Naive thymus-derived CD4-positive, alpha-beta T cell (primary cell): Measurements from ENCODE around the gene NT5C1A. TPM values are rescaled to one million over a fixed set of nuclear protein-coding genes. Genes with fewer than 3 reads are reported as not detected.

Experiments used
- ATAC-seq: fragments of 150-1000 bp; cut with Tn5 transposase; 2 replicates; pipeline ENCODE4 v1.10.0; 2021; ENCODE audit warnings: mild to moderate bottlenecking, moderate library complexity
- CTCF ChIA-PET: fragments of 350-600 bp; sonication (Branson Sonifier 250); formaldehyde crosslinking; loops from one replicate; lab custom pipeline; 2021; ENCODE audit warnings: antibody characterized with exemption; lab: Charles Lee
- POLR2A ChIA-PET: fragments of 350-600 bp; sonication (Branson Sonifier 250); formaldehyde crosslinking; loops from one replicate; lab custom pipeline; 2021; ENCODE audit warnings: antibody characterized with exemption, inconsistent platforms; lab: Charles Lee
- DNase-seq, 9 donors: peaks; one replicate each; pipeline versions ENCODE4 v3.0.0 to v3.0.0-alpha.2; 2020 to 2022; ENCODE audit warnings: mixed read lengths in 1 of 9
- H3K27ac ChIP-seq: one replicate; pipeline ENCODE4 v1.7.0; 2013; ENCODE audit warnings: mild to moderate bottlenecking, low read depth, low read length, moderate library complexity
- H3K27me3 ChIP-seq, 2 donors: one replicate each; pipeline ENCODE4 v1.7.0; 2013; ENCODE audit warnings: low read length in 2 of 2, mild to moderate bottlenecking in 2 of 2, moderate library complexity in 2 of 2; ENCODE audit not compliant: control insufficient read depth in 2 of 2, insufficient read depth in 2 of 2
- H3K36me3 ChIP-seq, 3 experiments: 1 replicate in 2 of 3; 2 replicates in 1 of 3; pipeline ENCODE4 v1.7.0; 2013; ENCODE audit warnings: low read length in 3 of 3, mild to moderate bottlenecking in 3 of 3, moderate library complexity in 1 of 3; ENCODE audit not compliant: insufficient read depth in 3 of 3, control insufficient read depth in 2 of 3
- H3K4me1 ChIP-seq, 2 donors: one replicate each; pipeline ENCODE4 v1.7.0; 2013; ENCODE audit warnings: low read length in 2 of 2, mild to moderate bottlenecking in 2 of 2, moderate library complexity in 1 of 2; ENCODE audit not compliant: control insufficient read depth in 2 of 2, insufficient read depth in 2 of 2
- H3K4me3 ChIP-seq: 2 replicates; pipeline ENCODE4 v1.7.0; 2013; ENCODE audit warnings: mild to moderate bottlenecking, low read length
- H3K9me3 ChIP-seq, 3 experiments: 1 replicate in 2 of 3; 2 replicates in 1 of 3; pipeline ENCODE4 v1.7.0; 2013; ENCODE audit warnings: low read length in 3 of 3; ENCODE audit not compliant: control insufficient read depth in 2 of 3
- H3K27ac Mint-ChIP-seq, 9 donors: one replicate each; pipeline ENCODE4 v1.8.0; 2020 to 2022; ENCODE audit warnings: mixed read lengths in 9 of 9, mild to moderate bottlenecking in 8 of 9, moderate library complexity in 5 of 9, inconsistent platforms in 2 of 9
- H3K27me3 Mint-ChIP-seq, 5 donors: one replicate each; pipeline ENCODE4 v1.8.0; 2021 to 2022; ENCODE audit warnings: mixed read lengths in 5 of 5, mild to moderate bottlenecking in 1 of 5
- H3K36me3 Mint-ChIP-seq, 5 donors: one replicate each; pipeline ENCODE4 v1.8.0; 2020 to 2022; ENCODE audit warnings: mixed read lengths in 5 of 5, mild to moderate bottlenecking in 3 of 5, inconsistent platforms in 1 of 5
- H3K4me1 Mint-ChIP-seq, 7 donors: one replicate each; pipeline ENCODE4 v1.8.0; 2020 to 2022; ENCODE audit warnings: mixed read lengths in 7 of 7, mild to moderate bottlenecking in 3 of 7, inconsistent platforms in 1 of 7
- H3K4me3 Mint-ChIP-seq, 10 donors: one replicate each; pipeline ENCODE4 v1.8.0; 2020 to 2022; ENCODE audit warnings: mild to moderate bottlenecking in 10 of 10, mixed read lengths in 10 of 10, moderate library complexity in 6 of 10, inconsistent platforms in 2 of 10
- H3K9me3 Mint-ChIP-seq, 11 donors: one replicate each; pipeline ENCODE4 v1.8.0; 2020 to 2022; ENCODE audit warnings: mixed read lengths in 11 of 11, mild to moderate bottlenecking in 4 of 11, inconsistent platforms in 1 of 11, moderate library complexity in 1 of 11
- intact Hi-C, 2 donors: fragments of 100-400 bp; cut with micrococcal nuclease; formaldehyde crosslinking; loops; one replicate each; pipeline ENCODE4 v1.15.1; 2023
- polyA plus RNA-seq, 2 donors: library from polyadenylated mRNA; unstranded; fragments of 300-500 nt; fragmentation: Illumina TruSeq; gene quantifications; one replicate each; pipeline ENCODE4 v1.2.3, GENCODE V29; 2021
- total RNA-seq, 6 experiments: library from RNA in 5 of 6; stranded (reverse) in 5 of 6; gene quantifications; 1 replicate in 5 of 6; 2 replicates in 1 of 6; pipeline ENCODE4 v1.2.3 and lab custom pipeline; 2021 to 2026

The NT5C1A gene
- total and polyA plus RNA-seq, 7 experiments from 2014 or later: 0.37 to 0.92 (median 0.65) TPM; not detected in 4

GRCh38 chr1:39711966-39712340 is 40.0 kb upstream of the NT5C1A start:
- no peak for ATAC-seq
- H3K27ac Mint-ChIP-seq: no peak overlapping the region
- Histone ChIP-seq H3K27me3 (no peaks in the 10 kb centered on the region), H3K4me3 (no peak overlapping the region), H3K4me1 (no peaks in the 10 kb centered on the region), H3K9me3 (no peaks in the 10 kb centered on the region), H3K36me3 (no peaks in the 10 kb centered on the region), H3K27ac (no peak overlapping the region)
- intact Hi-C loops: no loop called here
- CTCF ChIA-PET: interaction anchor here (0.8 to 3.3 kb wide), 2 partner anchors 14 to 39 kb away, joined by 6 to 26 read pairs; partner anchors contain the start of gene NT5C1A
- H3K27me3 Mint-ChIP-seq: peaks cover 5 to 41% (median 22%) of the 10 kb centered on the region in 5 donors
- H3K4me3 Mint-ChIP-seq: no peak overlapping the region
- POLR2A ChIA-PET: interaction anchor here (1.1 to 1.4 kb wide), 2 partner anchors 39 to 106 kb away, joined by 3 read pairs; no protein-coding TSS in a partner anchor
- no peaks in the 10 kb centered on the region for H3K36me3 Mint-ChIP-seq
- DNase-seq: no peak
- H3K4me1 Mint-ChIP-seq: no peaks in the 10 kb centered on the region
- H3K9me3 Mint-ChIP-seq: peaks cover 0 to 3% (median 0%) of the 10 kb centered on the region in 11 donors

- Histone ChIP-seq H3K27me3 (no peaks in the 10 kb centered on the region), H3K4me1 (no peaks in the 10 kb centered on the region), H3K27ac (no peak overlapping the region), H3K4me3 (no peak overlapping the region), H3K36me3 (no peaks in the 10 kb centered on the region), H3K9me3 (no peaks in the 10 kb centered on the region)
- Mint-ChIP-seq H3K4me3 (no peak overlapping the region), H3K4me1 (no peaks in the 10 kb centered on the region), H3K27ac (no peak overlapping the region), H3K27me3 (peaks cover 5 to 35% (median 16%) of the 10 kb centered on the region in 5 donors), H3K9me3 (peaks cover 0 to 3% (median 0%) of the 10 kb centered on the region in 11 donors), H3K36me3 (no peaks in the 10 kb centered on the region)
- CTCF ChIA-PET: interaction anchor here (0.7 kb wide), 1 partner anchor 302 kb away, joined by 3 read pairs; no protein-coding TSS in a partner anchor
- POLR2A ChIA-PET: interaction anchor here (1.3 to 1.4 kb wide), 2 partner anchors 20 to 38 kb away, joined by 3 read pairs; partner anchors contain the start of gene HPCAL4
- ATAC-seq (no peak), DNase-seq (no peak)
- intact Hi-C loops: no loop called here
Observed at GRCh38 chr1:39711104-39711965, 39.4 kb upstream of the NT5C1A start.

GRCh38 chr1:39707506-39707905 is 35.6 kb upstream of the NT5C1A start:
- H3K27me3 Mint-ChIP-seq: peaks cover 0 to 21% (median 13%) of the 10 kb centered on the region in 5 donors
- Histone ChIP-seq H3K27ac (no peak overlapping the region), H3K36me3 (no peaks in the 10 kb centered on the region), H3K4me3 (no peak overlapping the region), H3K4me1 (no peaks in the 10 kb centered on the region), H3K27me3 (no peaks in the 10 kb centered on the region), H3K9me3 (no peaks in the 10 kb centered on the region)
- no peak for DNase-seq
- H3K4me3 Mint-ChIP-seq: no peak overlapping the region
- no peaks in the 10 kb centered on the region for H3K4me1 Mint-ChIP-seq
- intact Hi-C loops: no loop called here
- no peak for ATAC-seq
- H3K27ac Mint-ChIP-seq: no peak overlapping the region
- ChIA-PET CTCF (no interaction called here), POLR2A (no interaction called here)
- H3K36me3 Mint-ChIP-seq: no peaks in the 10 kb centered on the region
- H3K9me3 Mint-ChIP-seq: peaks cover 0 to 3% (median 0%) of the 10 kb centered on the region in 11 donors

GRCh38 chr1:39704757-39705156 is 32.9 kb upstream of the NT5C1A start:
- H3K27me3 Mint-ChIP-seq: peaks cover 0 to 31% (median 16%) of the 10 kb centered on the region in 5 donors
- no peak overlapping the region for H3K4me3 Mint-ChIP-seq
- ATAC-seq: no peak
- H3K36me3 ChIP-seq: no peaks in the 10 kb centered on the region
- CTCF ChIA-PET: interaction anchor here (1.3 kb wide), 1 partner anchor 10 kb away, joined by 4 read pairs; no protein-coding TSS in a partner anchor
- H3K9me3 ChIP-seq: no peaks in the 10 kb centered on the region
- H3K27me3 ChIP-seq: no peaks in the 10 kb centered on the region
- no peaks in the 10 kb centered on the region for H3K36me3 Mint-ChIP-seq
- POLR2A ChIA-PET: no interaction called here
- no peak overlapping the region for H3K4me3 ChIP-seq
- peaks cover 0 to 3% (median 0%) of the 10 kb centered on the region in 11 donors for H3K9me3 Mint-ChIP-seq
- H3K4me1 ChIP-seq: no peaks in the 10 kb centered on the region
- no peak overlapping the region for H3K27ac ChIP-seq
- no peak overlapping the region for H3K27ac Mint-ChIP-seq
- no peaks in the 10 kb centered on the region for H3K4me1 Mint-ChIP-seq
- intact Hi-C loops: no loop called here
- no peak for DNase-seq

GRCh38 chr1:39701049-39701439 is 29.1 kb upstream of the NT5C1A start:
- Mint-ChIP-seq H3K36me3 (no peaks in the 10 kb centered on the region), H3K4me1 (no peaks in the 10 kb centered on the region)
- POLR2A ChIA-PET: interaction anchor here (0.8 to 1.2 kb wide), 2 partner anchors 23 to 29 kb away, joined by 3 to 4 read pairs; no protein-coding TSS in a partner anchor

GRCh38 chr1:39700348-39700747 is 28.4 kb upstream of the NT5C1A start:
- CTCF ChIA-PET: interaction anchor here (1.7 kb wide), 1 partner anchor 27 kb away, joined by 3 read pairs; no protein-coding TSS in a partner anchor
- no peak overlapping the region for H3K4me3 Mint-ChIP-seq
- H3K27me3 ChIP-seq: no peaks in the 10 kb centered on the region

More at GRCh38 chr1:39701049-39701439, 29.1 kb upstream of the NT5C1A start:
- Mint-ChIP-seq H3K27ac (no peak overlapping the region), H3K9me3 (no peaks in the 10 kb centered on the region), H3K4me3 (no peak overlapping the region), H3K27me3 (peaks cover 0 to 46% (median 14%) of the 10 kb centered on the region in 5 donors)
- H3K27ac ChIP-seq: no peak overlapping the region
- ATAC-seq: no peak
- no peaks in the 10 kb centered on the region for H3K36me3 ChIP-seq
- no peaks in the 10 kb centered on the region for H3K9me3 ChIP-seq
- H3K4me3 ChIP-seq: no peak overlapping the region
- CTCF ChIA-PET: interaction anchor here (0.6 to 1.7 kb wide), 3 partner anchors 21 to 114 kb away, joined by 3 to 5 read pairs (median 3); no protein-coding TSS in a partner anchor
- DNase-seq: no peak
- intact Hi-C loops: no loop called here
- H3K27me3 ChIP-seq: no peaks in the 10 kb centered on the region
- H3K4me1 ChIP-seq: no peaks in the 10 kb centered on the region

More at GRCh38 chr1:39700348-39700747, 28.4 kb upstream of the NT5C1A start:
- no peak overlapping the region for H3K27ac ChIP-seq
- Mint-ChIP-seq H3K4me1 (peaks cover 0 to 3% (median 0%) of the 10 kb centered on the region in 7 donors), H3K9me3 (no peaks in the 10 kb centered on the region), H3K36me3 (no peaks in the 10 kb centered on the region), H3K27me3 (peaks cover 0 to 52% (median 12%) of the 10 kb centered on the region in 5 donors), H3K27ac (no peak overlapping the region)
- no peak for DNase-seq
- no peak for ATAC-seq
- H3K36me3 ChIP-seq: no peaks in the 10 kb centered on the region
- POLR2A ChIA-PET: interaction anchor here (0.8 to 0.9 kb wide), 2 partner anchors 9 to 22 kb away, joined by 3 read pairs; partner anchors contain the start of gene HPCAL4
- no peak overlapping the region for H3K4me3 ChIP-seq
- intact Hi-C loops: no loop called here
- no peaks in the 10 kb centered on the region for H3K4me1 ChIP-seq
- no peaks in the 10 kb centered on the region for H3K9me3 ChIP-seq
